Neuronal stem cell (in vitro differentiated cells): Measurements from ENCODE around the gene PADI1.
A peak's percentile ranks its signal among the peaks of the same experiment; 100 is the strongest.

Source experiments
- DNase-seq: peaks from one replicate; pipeline ENCODE4 v3.0.0-alpha.2; 2013; ENCODE audit warnings: low spot score
- H2AFZ ChIP-seq: one replicate; pipeline ENCODE4 v1.6.1; 2013; ENCODE audit warnings: mild to moderate bottlenecking, low read length, inconsistent platforms
- H2AK5ac ChIP-seq: 2 replicates; pipeline ENCODE4 v1.6.1; 2013; ENCODE audit warnings: low read depth, mild to moderate bottlenecking, inconsistent platforms, low read length, moderate library complexity, mixed read lengths
- H2BK120ac ChIP-seq: 2 replicates; pipeline ENCODE4 v1.6.1; 2013; ENCODE audit warnings: low read depth, mild to moderate bottlenecking, inconsistent platforms, low read length, moderate library complexity, mixed read lengths
- H2BK12ac ChIP-seq: one replicate; pipeline ENCODE4 v1.6.1; 2013; ENCODE audit warnings: low read length, inconsistent platforms
- H2BK15ac ChIP-seq: 2 replicates; pipeline ENCODE4 v1.6.1; 2013; ENCODE audit warnings: mild to moderate bottlenecking, low read length, inconsistent platforms, mixed read lengths
- H2BK5ac ChIP-seq: one replicate; pipeline ENCODE4 v1.6.1; 2013; ENCODE audit warnings: inconsistent platforms, mild to moderate bottlenecking, low read length, moderate library complexity
- H3K14ac ChIP-seq: one replicate; pipeline ENCODE4 v1.6.1; 2013; ENCODE audit warnings: low read length, inconsistent platforms
- H3K18ac ChIP-seq: 2 replicates; pipeline ENCODE4 v1.6.1; 2013; ENCODE audit warnings: low read length, inconsistent platforms
- H3K23ac ChIP-seq: 2 replicates; pipeline ENCODE4 v1.6.1; 2013; ENCODE audit warnings: low read depth, mild to moderate bottlenecking, mixed read lengths, low read length, inconsistent platforms; ENCODE audit not compliant: poor library complexity
- H3K27ac ChIP-seq: replicated peaks from 3 replicates; pipeline ENCODE4 v1.5.1; 2013; ENCODE audit warnings: low read length, inconsistent platforms
- H3K27me3 ChIP-seq, 3 experiments: 2 replicates each; pipeline ENCODE4 v1.6.1; 2013; ENCODE audit warnings: low read length in 3 of 3, mild to moderate bottlenecking in 2 of 3, inconsistent platforms in 1 of 3, low read depth in 1 of 3, mixed read lengths in 1 of 3, moderate library complexity in 1 of 3; ENCODE audit not compliant: control insufficient read depth in 3 of 3, insufficient read depth in 3 of 3
- H3K36me3 ChIP-seq, 2 donors: replicated peaks in 1 of 2; 2 replicates each; pipeline ENCODE4 v1.6.1; 2013; ENCODE audit warnings: low read length in 2 of 2; ENCODE audit not compliant: control insufficient read depth in 2 of 2, insufficient read depth in 2 of 2
- H3K4ac ChIP-seq: 2 replicates; pipeline ENCODE4 v1.6.1; 2013; ENCODE audit warnings: inconsistent platforms, mild to moderate bottlenecking, low read length, moderate library complexity
- H3K4me1 ChIP-seq, 2 donors: 1 replicate in 1 of 2; 2 replicates in 1 of 2; pipeline ENCODE4 v1.6.1; 2013; ENCODE audit warnings: low read length in 2 of 2, low read depth in 1 of 2; ENCODE audit not compliant: control insufficient read depth in 2 of 2, insufficient read depth in 1 of 2
- H3K4me2 ChIP-seq: one replicate; pipeline ENCODE4 v1.6.1; 2013; ENCODE audit warnings: mild to moderate bottlenecking, low read length, inconsistent platforms; ENCODE audit not compliant: insufficient read depth, poor library complexity, severe bottlenecking
- H3K4me3 ChIP-seq, 2 donors: 2 replicates each; pipeline ENCODE4 v1.5.1; 2013; ENCODE audit warnings: low read length in 2 of 2, mild to moderate bottlenecking in 2 of 2, inconsistent platforms in 1 of 2, moderate library complexity in 1 of 2
- H3K79me1 ChIP-seq: one replicate; pipeline ENCODE4 v1.6.1; 2013; ENCODE audit warnings: low read depth, mild to moderate bottlenecking, inconsistent platforms, low read length, moderate library complexity
- H3K9ac ChIP-seq: one replicate; pipeline ENCODE4 v1.6.1; 2013; ENCODE audit warnings: mild to moderate bottlenecking, low read depth, low read length, inconsistent platforms; ENCODE audit not compliant: poor library complexity
- H3K9me3 ChIP-seq, 2 donors: replicated peaks in 1 of 2; 2 replicates each; pipeline versions ENCODE3 to v1.6.1; 2013; ENCODE audit warnings: low read length in 2 of 2, mild to moderate bottlenecking in 2 of 2, inconsistent platforms in 1 of 2, low read depth in 1 of 2, mixed read lengths in 1 of 2, moderate library complexity in 1 of 2; ENCODE audit not compliant: control insufficient read depth in 2 of 2, insufficient read depth in 1 of 2
- H4K8ac ChIP-seq: one replicate; pipeline ENCODE4 v1.6.1; 2013; ENCODE audit warnings: low read depth, mild to moderate bottlenecking, inconsistent platforms, low read length, moderate library complexity
- H4K91ac ChIP-seq: one replicate; pipeline ENCODE4 v1.6.1; 2013; ENCODE audit warnings: low read length, low read depth, mild to moderate bottlenecking, inconsistent platforms; ENCODE audit not compliant: poor library complexity
- WGBS, 2 donors: extraction: QIAGEN DNeasy Blood & Tissue Kit; methylation state at CpG; one replicate each; pipeline ENCODE4 v1.1.7; 2013; ENCODE audit warnings: missing lambda C conversion rate in 2 of 2, mixed read lengths in 1 of 2; ENCODE audit not compliant: insufficient read length in 2 of 2, insufficient replicate concordance in 1 of 2; ENCODE audit errors: extremely low coverage in 2 of 2; 5-methylcytosine and 5-hydroxymethylcytosine counted together

PADI1 gene

GRCh38 chr1:17193222-17194132, 11.5 kb upstream of the PADI1 start:
- Histone ChIP-seq H3K14ac (no peak overlapping the region), H3K4ac (no peak overlapping the region), H3K18ac (no peak overlapping the region), H2BK12ac (no peak overlapping the region), H3K27me3 (no peaks in the 10 kb centered on the region), H3K27ac (no peak overlapping the region), H3K9me3 (no peaks in the 10 kb centered on the region), H2AK5ac (peak overlapping the region; percentile 73), H3K4me2 (no peak overlapping the region), H2BK120ac (no peak overlapping the region), H3K36me3 (no peaks in the 10 kb centered on the region), H4K91ac (no peak overlapping the region), H3K4me1 (peaks cover 9 to 33% of the 10 kb centered on the region in 2 donors), H3K23ac (no peak overlapping the region), H3K9ac (no peak overlapping the region), H2BK5ac (no peak overlapping the region), H2BK15ac (no peak overlapping the region), H2AFZ (peak overlapping the region; percentile 51), H4K8ac (no peak overlapping the region), H3K79me1 (no peaks in the 10 kb centered on the region), H3K4me3 (no peak overlapping the region)
- DNase-seq, result no peak
- no CpG with 5 or more reads among the region's 17 CpGs for WGBS, 2 donors

- Histone ChIP-seq H3K9ac (no peak overlapping the region), H3K4ac (no peak overlapping the region)
- no CpG with 5 or more reads among the region's 3 CpGs for WGBS, 2 donors
Observed at GRCh38 chr1:17194133-17194475, 10.8 kb upstream of the PADI1 start.

GRCh38 chr1:17194615-17195528, 10.1 kb upstream of the PADI1 start:
- Histone ChIP-seq H3K14ac (no peak overlapping the region), H3K27me3 (no peaks in the 10 kb centered on the region), H4K91ac (no peak overlapping the region), H2BK5ac (no peak overlapping the region), H2AFZ (peak overlapping the region; percentile 72), H2BK12ac (no peak overlapping the region), H3K18ac (peak overlapping the region; percentile 41), H3K4me3 (no peak overlapping the region), H2AK5ac (no peak overlapping the region), H4K8ac (no peak overlapping the region), H3K9me3 (no peaks in the 10 kb centered on the region), H2BK15ac (no peak overlapping the region), H3K4me2 (no peak overlapping the region), H3K9ac (peak overlapping the region; percentile 3), H3K23ac (no peak overlapping the region), H3K36me3 (no peaks in the 10 kb centered on the region), H2BK120ac (no peak overlapping the region), H3K27ac (no peak overlapping the region), H3K4me1 (peaks cover 11 to 33% of the 10 kb centered on the region in 2 donors), H3K4ac (no peak overlapping the region), H3K79me1 (no peaks in the 10 kb centered on the region)
- DNase-seq, result no peak
- WGBS, 2 donors, result no CpG with 5 or more reads among the region's 8 CpGs

More at GRCh38 chr1:17194133-17194475, 10.8 kb upstream of the PADI1 start:
- Histone ChIP-seq H3K18ac (peak overlapping the region; percentile 76), H3K4me1 (peaks cover 9 to 33% of the 10 kb centered on the region in 2 donors), H3K4me3 (no peak overlapping the region), H4K8ac (no peak overlapping the region), H3K27me3 (no peaks in the 10 kb centered on the region), H2AK5ac (no peak overlapping the region), H2BK120ac (no peak overlapping the region), H3K4me2 (no peak overlapping the region), H2BK12ac (no peak overlapping the region), H3K27ac (no peak overlapping the region), H3K36me3 (no peaks in the 10 kb centered on the region), H2AFZ (peak overlapping the region; percentile 72), H3K14ac (no peak overlapping the region), H2BK5ac (no peak overlapping the region), H4K91ac (no peak overlapping the region), H2BK15ac (peak overlapping the region; percentile 54), H3K79me1 (no peaks in the 10 kb centered on the region), H3K23ac (no peak overlapping the region), H3K9me3 (no peaks in the 10 kb centered on the region)
- no peak for DNase-seq

GRCh38 chr1:17195731-17196130, 9.2 kb upstream of the PADI1 start:
- Histone ChIP-seq H2AFZ (no peak overlapping the region), H4K91ac (no peak overlapping the region), H3K23ac (no peak overlapping the region), H3K79me1 (no peaks in the 10 kb centered on the region), H3K36me3 (no peaks in the 10 kb centered on the region), H2BK15ac (no peak overlapping the region), H2BK12ac (no peak overlapping the region), H3K4ac (no peak overlapping the region), H3K4me3 (no peak overlapping the region), H2BK120ac (no peak overlapping the region), H3K4me2 (no peak overlapping the region), H3K18ac (peak overlapping the region; percentile 21), H3K27ac (no peak overlapping the region), H3K27me3 (no peaks in the 10 kb centered on the region), H3K9ac (no peak overlapping the region), H2AK5ac (peak overlapping the region; percentile 30), H3K4me1 (peaks cover 8 to 28% of the 10 kb centered on the region in 2 donors), H4K8ac (no peak overlapping the region), H3K14ac (peak overlapping the region; percentile 33), H3K9me3 (no peaks in the 10 kb centered on the region), H2BK5ac (no peak overlapping the region)
- DNase-seq, result no peak
- no CpG with 5 or more reads among the region's 3 CpGs for WGBS, 2 donors
